ENCODE results near the gene CCL2. TPM values are rescaled to one million over a fixed set of nuclear protein-coding genes. Genes with fewer than 3 reads are reported as not detected.

The CCL2 gene
- total and polyA plus RNA-seq, 2 of the 8 experiments (the other 6 are each of a cell fraction or from before 2014, with no cell fraction given): 3.0 to 3.7 TPM

- Histone ChIP-seq H3K4ac (replicated peaks; ENCODE audit: insufficient read length, low read depth, low read length) (no peak overlapping the region), H3K79me2 (ENCODE audit: control insufficient read depth in 1 of 2, insufficient read depth in 2 of 2, low read length in 2 of 2) (no peaks in the 10 kb centered on the region), H3K27ac (ENCODE audit: low read depth, low read length) (no peak overlapping the region), H2BK120ac (replicated peaks; ENCODE audit: low read depth, low read length) (no peak overlapping the region), H2AK5ac (ENCODE audit: low read depth, low read length) (no peak overlapping the region), H3K9me3 (ENCODE audit: insufficient read depth in 2 of 2, low read depth in 1 of 2, low read length in 1 of 2) (peaks cover 4 to 7% of the 10 kb centered on the region in 2 experiments; a peak in 2 of 4 replicates), H3K4me3 (ENCODE audit: extremely low read depth in 1 of 4, insufficient read depth in 2 of 4, low read depth in 3 of 4, low read length in 4 of 4) (no peak overlapping the region), H3K36me3 (ENCODE audit: control insufficient read depth in 2 of 4, insufficient read depth in 4 of 4, low read length in 3 of 4) (no peaks in the 10 kb centered on the region), H2BK5ac (ENCODE audit: low read depth, low read length) (no peak overlapping the region), H3K4me2 (ENCODE audit: insufficient read depth in 1 of 2, low read depth in 2 of 2, low read length in 2 of 2) (no peak overlapping the region), H4K8ac (ENCODE audit: extremely low read depth, insufficient read depth, low read length) (no peak overlapping the region), H3K23me2 (ENCODE audit: low read depth, low read length) (no peaks in the 10 kb centered on the region), H2AFZ (ENCODE audit: low read length) (no peak overlapping the region), H3K18ac (ENCODE audit: extremely low read depth, low read length) (no peak overlapping the region), H3K27me3 (replicated peaks in 1 of 4; ENCODE audit: control insufficient read depth in 3 of 4, extremely low read depth in 1 of 4, insufficient read depth in 3 of 4, low read length in 3 of 4) (no peaks in the 10 kb centered on the region), H2BK15ac (ENCODE audit: low read length) (no peak overlapping the region), H3K9ac (replicated peaks in 1 of 4; ENCODE audit: extremely low read depth in 1 of 4, low read depth in 3 of 4, low read length in 3 of 4) (no peak overlapping the region), H2BK12ac (ENCODE audit: low read depth, low read length) (no peak overlapping the region), H3K79me1 (ENCODE audit: low read depth, low read length) (no peaks in the 10 kb centered on the region), H4K20me1 (replicated peaks in 1 of 2; ENCODE audit: control insufficient read depth in 1 of 2, insufficient read depth in 2 of 2, low read length in 2 of 2) (no peaks in the 10 kb centered on the region), H3K14ac (ENCODE audit: insufficient read length) (no peak overlapping the region), H3K23ac (ENCODE audit: insufficient read length) (no peak overlapping the region), H3K4me1 (replicated peaks in 1 of 4; ENCODE audit: control insufficient read depth in 3 of 4, insufficient read depth in 4 of 4, low read length in 3 of 4) (peaks cover 0 to 7% (median 0%) of the 10 kb centered on the region in 4 experiments; a peak in 1 of 7 replicates), H3K56ac (replicated peaks; ENCODE audit: insufficient read length, low read depth, low read length) (no peak overlapping the region), H2BK20ac (ENCODE audit: low read length) (no peak overlapping the region), H4K5ac (ENCODE audit: insufficient read length, low read depth, low read length) (no peak overlapping the region), H4K91ac (replicated peaks; ENCODE audit: insufficient read length, low read length) (no peak overlapping the region)
- no peak for DNase-seq (ENCODE audit: low read depth in 1 of 2, low spot score in 2 of 2)
- ChIA-PET POLR2A (ENCODE audit: partially characterized antibody) (no interaction called here), CTCF (ENCODE audit: partially characterized antibody) (interaction anchor here (0.6 to 2.0 kb wide), 3 partner anchors 30 to 426 kb away, joined by 3 to 8 read pairs (median 6); no protein-coding TSS in a partner anchor)
- TF ChIP-seq RFX5 (IDR thresholded peaks at IDR 0.05; ENCODE audit: borderline replicate concordance, low read depth, low read length) (no peak), TAF1 (IDR thresholded peaks at IDR 0.05; ENCODE audit: low read depth, low read length) (no peak), NANOG (IDR thresholded peaks at IDR 0.05; ENCODE audit: insufficient read depth, low read depth, low read length, poor library complexity, severe bottlenecking) (no peak), SIRT6 (IDR thresholded peaks at IDR 0.05; ENCODE audit: low read length) (no peak), POLR2AphosphoS5 (IDR thresholded peaks at IDR 0.05; ENCODE audit: low read depth, low read length) (no peak), E2F6 (IDR thresholded peaks at IDR 0.05) (no peak), CBX8 (IDR thresholded peaks at IDR 0.05; ENCODE audit: borderline replicate concordance, low read depth, low read length) (no peak), RBBP5 (IDR thresholded peaks at IDR 0.05; ENCODE audit: borderline replicate concordance, low read depth, low read length) (no peak), EGR1 (IDR thresholded peaks at IDR 0.05; ENCODE audit: borderline replicate concordance, low read depth, low read length) (no peak), JUND (IDR thresholded peaks at IDR 0.05; ENCODE audit: low read length) (no peak), EP300 (IDR thresholded peaks at IDR 0.05; ENCODE audit: borderline replicate concordance in 1 of 2, low read depth in 2 of 2, low read length in 2 of 2) (no peak)
- WGBS, 2 experiments (ENCODE audit: extremely low coverage in 1 of 2, insufficient coverage in 1 of 2, insufficient read length in 1 of 2, insufficient replicate concordance in 2 of 2, low coverage in 1 of 2, low lambda C conversion rate in 2 of 2, missing lambda C conversion rate in 1 of 2): 88% methylated on average over 1 of the region's 1 CpG; no CpG with 5 or more reads in 1 of the 2 experiments
- no peak for FAIRE-seq
Measured at GRCh38 chr17:34230342-34230741, 24.7 kb upstream of the CCL2 start.
